ENCODE results near the gene ANKRD6. TPM values are rescaled to one million over a fixed set of nuclear protein-coding genes. Genes with fewer than 3 reads are reported as not detected.

Gene ANKRD6
- polyA plus RNA-seq, 1 of the 3 experiments (the other 2 are of a cell fraction) = 2.6 TPM

GRCh38 chr6:89501753-89502152 is 68.8 kb downstream of the ANKRD6 start:
- no peak for TF ChIP-seq TEAD4 (IDR thresholded peaks at IDR 0.05; ENCODE audit: borderline replicate concordance, insufficient read depth)
- TF ChIP-seq USF1 (IDR thresholded peaks at IDR 0.05; ENCODE audit: borderline replicate concordance, low read depth) = no peak
- no peak for TF ChIP-seq JUND (IDR thresholded peaks at IDR 0.05)
- Histone ChIP-seq H3K27me3 (ENCODE audit: insufficient read depth) (no peaks in the 10 kb centered on the region), H3K79me2 (ENCODE audit: insufficient read depth) (no peaks in the 10 kb centered on the region), H3K36me3 (replicated peaks in 1 of 2; ENCODE audit: control insufficient read depth in 1 of 2, insufficient read depth in 2 of 2, low read length in 1 of 2) (no peaks in the 10 kb centered on the region), H3K4me3 (ENCODE audit: low read depth in 2 of 2, low read length in 1 of 2) (no peak overlapping the region), H3K9me2 (no peaks in the 10 kb centered on the region), H4K20me1 (ENCODE audit: insufficient read depth) (no peaks in the 10 kb centered on the region), H3K9ac (no peak overlapping the region), H3F3A (replicated peaks; ENCODE audit: insufficient read depth) (no peaks in the 10 kb centered on the region), H3K4me2 (no peak overlapping the region), H3K9me3 (no peaks in the 10 kb centered on the region), H3K27ac (ENCODE audit: low read depth in 2 of 2, low read length in 1 of 2) (no peak overlapping the region), H3K4me1 (ENCODE audit: control insufficient read depth in 1 of 2, insufficient read depth in 2 of 2, low read depth in 1 of 2, low read length in 1 of 2) (no peaks in the 10 kb centered on the region; a peak in 1 of 4 replicates), H2AFZ (ENCODE audit: low read depth) (no peak overlapping the region)
- ChIA-PET POLR2A (no interaction called here), CTCF (no interaction called here)
- no peak for DNase-seq
- 46% methylated on average over 2 of the region's 2 CpGs for WGBS (ENCODE audit: low lambda C conversion rate)

- no peak for TF ChIP-seq PBX3 (IDR thresholded peaks at IDR 0.05)
- no peak for TF ChIP-seq CHD2 (IDR thresholded peaks at IDR 0.05; ENCODE audit: low read length, partially characterized antibody)
- no peak for TF ChIP-seq RAD21 (IDR thresholded peaks at IDR 0.05; ENCODE audit: low read length)
- 84% methylated on average over 2 of the region's 2 CpGs for WGBS (ENCODE audit: low lambda C conversion rate)
- CTCF ChIA-PET = no interaction called here
These were observed 70.7 kb downstream of the ANKRD6 start for GRCh38 chr6:89503641-89504040.

GRCh38 chr6:89505847-89506246 is 72.9 kb downstream of the ANKRD6 start:
- Histone ChIP-seq H3K4me2 (no peak overlapping the region), H3K27me3 (ENCODE audit: insufficient read depth) (no peaks in the 10 kb centered on the region), H3F3A (replicated peaks; ENCODE audit: insufficient read depth) (no peaks in the 10 kb centered on the region), H4K20me1 (ENCODE audit: insufficient read depth) (no peaks in the 10 kb centered on the region), H2AFZ (ENCODE audit: low read depth) (no peak overlapping the region), H3K36me3 (replicated peaks in 1 of 2; ENCODE audit: control insufficient read depth in 1 of 2, insufficient read depth in 2 of 2, low read length in 1 of 2) (no peaks in the 10 kb centered on the region), H3K9ac (no peak overlapping the region), H3K9me2 (no peaks in the 10 kb centered on the region), H3K79me2 (ENCODE audit: insufficient read depth) (no peaks in the 10 kb centered on the region), H3K4me3 (ENCODE audit: low read depth in 2 of 2, low read length in 1 of 2) (no peak overlapping the region), H3K4me1 (ENCODE audit: control insufficient read depth in 1 of 2, insufficient read depth in 2 of 2, low read depth in 1 of 2, low read length in 1 of 2) (peaks cover 0 to 6% of the 10 kb centered on the region in 2 experiments; a peak in 1 of 4 replicates), H3K9me3 (no peaks in the 10 kb centered on the region), H3K27ac (ENCODE audit: low read depth in 2 of 2, low read length in 1 of 2) (no peak overlapping the region)
- 88% methylated on average over 4 of the region's 4 CpGs for WGBS (ENCODE audit: low lambda C conversion rate)
- TF ChIP-seq CTCF (IDR thresholded peaks at IDR 0.05) (no peak), RCOR1 (IDR thresholded peaks at IDR 0.05; ENCODE audit: low read length) (no peak), FOXM1 (IDR thresholded peaks at IDR 0.05; ENCODE audit: low read depth) (no peak), RFX5 (IDR thresholded peaks at IDR 0.05; ENCODE audit: low read length) (no peak)
- no peak for DNase-seq
- POLR2A ChIA-PET = no interaction called here
- CTCF ChIA-PET = no interaction called here

More at GRCh38 chr6:89503641-89504040, 70.7 kb downstream of the ANKRD6 start:
- H3K79me2 ChIP-seq (ENCODE audit: insufficient read depth) = no peaks in the 10 kb centered on the region
- no peaks in the 10 kb centered on the region; a peak in 1 of 4 replicates for H3K4me1 ChIP-seq (ENCODE audit: control insufficient read depth in 1 of 2, insufficient read depth in 2 of 2, low read depth in 1 of 2, low read length in 1 of 2)
- H3K4me2 ChIP-seq = no peak overlapping the region
- no peaks in the 10 kb centered on the region for H3K9me2 ChIP-seq
- no peaks in the 10 kb centered on the region for H3K27me3 ChIP-seq (ENCODE audit: insufficient read depth)
- no peak overlapping the region for H3K27ac ChIP-seq (ENCODE audit: low read depth in 2 of 2, low read length in 1 of 2)
- H3F3A ChIP-seq (replicated peaks; ENCODE audit: insufficient read depth) = no peaks in the 10 kb centered on the region
- no peaks in the 10 kb centered on the region for H3K9me3 ChIP-seq
- POLR2A ChIA-PET = no interaction called here
- no peaks in the 10 kb centered on the region for H3K36me3 ChIP-seq (replicated peaks in 1 of 2; ENCODE audit: control insufficient read depth in 1 of 2, insufficient read depth in 2 of 2, low read length in 1 of 2)
- no peak overlapping the region for H2AFZ ChIP-seq (ENCODE audit: low read depth)
- no peak for DNase-seq
- H4K20me1 ChIP-seq (ENCODE audit: insufficient read depth) = no peaks in the 10 kb centered on the region
- no peak overlapping the region for H3K4me3 ChIP-seq (ENCODE audit: low read depth in 2 of 2, low read length in 1 of 2)
- H3K9ac ChIP-seq = no peak overlapping the region
